ENCODE data around the gene PCNP.
"Not testable (repeated sequence)": the region's sequence is repeated elsewhere in the genome, so short reads cannot be mapped to it uniquely, and the experiment has no call there.

Gene PCNP

GRCh38 chr3:101542957-101543356 is 31.0 kb upstream of the PCNP start:
- H3K36me3 Mint-ChIP-seq (ENCODE audit: low read depth) = no peaks in the 10 kb centered on the region
- no peak overlapping the region for H3K27ac Mint-ChIP-seq
- H3K27me3 Mint-ChIP-seq (ENCODE audit: low read depth) = peaks cover 4% of the 10 kb centered on the region
- no peak for TF ChIP-seq CTCF (IDR thresholded peaks at IDR 0.05; ENCODE audit: unreplicated experiment in 3 of 3)
- no peak overlapping the region for H3K4me3 Mint-ChIP-seq
- H3K4me1 Mint-ChIP-seq = no peaks in the 10 kb centered on the region
- peaks cover 4% of the 10 kb centered on the region for H3K9me3 Mint-ChIP-seq

GRCh38 chr3:101544161-101544850 is 29.7 kb upstream of the PCNP start:
- Mint-ChIP-seq H3K27me3 (ENCODE audit: low read depth) (no peaks in the 10 kb centered on the region), H3K27ac (no peak overlapping the region), H3K4me3 (no peak overlapping the region), H3K36me3 (ENCODE audit: low read depth) (no peaks in the 10 kb centered on the region), H3K4me1 (no peaks in the 10 kb centered on the region), H3K9me3 (peaks cover 4% of the 10 kb centered on the region)
- no peak for TF ChIP-seq CTCF (IDR thresholded peaks at IDR 0.05; ENCODE audit: unreplicated experiment in 3 of 3)

- peaks cover 4% of the 10 kb centered on the region for H3K27me3 Mint-ChIP-seq (ENCODE audit: low read depth)
- H3K9me3 Mint-ChIP-seq = peaks cover 3% of the 10 kb centered on the region
- no peaks in the 10 kb centered on the region for H3K4me1 Mint-ChIP-seq
- H3K27ac Mint-ChIP-seq = no peak overlapping the region
- H3K36me3 Mint-ChIP-seq (ENCODE audit: low read depth) = no peaks in the 10 kb centered on the region
- no peak for TF ChIP-seq CTCF (IDR thresholded peaks at IDR 0.05; ENCODE audit: unreplicated experiment in 3 of 3)
- no peak overlapping the region for H3K4me3 Mint-ChIP-seq
These were observed 25.4 kb upstream of the PCNP start for GRCh38 chr3:101548527-101549105.

- Mint-ChIP-seq H3K27me3 (ENCODE audit: low read depth) (peaks cover 4% of the 10 kb centered on the region), H3K4me3 (no peak overlapping the region), H3K9me3 (peaks cover 3% of the 10 kb centered on the region), H3K36me3 (ENCODE audit: low read depth) (no peaks in the 10 kb centered on the region), H3K27ac (no peak overlapping the region), H3K4me1 (no peaks in the 10 kb centered on the region)
- TF ChIP-seq CTCF (IDR thresholded peaks at IDR 0.05; ENCODE audit: unreplicated experiment in 3 of 3) = no peak
These were observed 24.5 kb upstream of the PCNP start for GRCh38 chr3:101549473-101549872.

GRCh38 chr3:101551359-101552081 is 22.5 kb upstream of the PCNP start:
- not testable (repeated sequence) for H3K4me1 Mint-ChIP-seq; H3K36me3 Mint-ChIP-seq (ENCODE audit: low read depth); H3K27me3 Mint-ChIP-seq (ENCODE audit: low read depth); H3K27ac Mint-ChIP-seq; H3K9me3 Mint-ChIP-seq; H3K4me3 Mint-ChIP-seq

GRCh38 chr3:101553381-101553780 is 20.6 kb upstream of the PCNP start:
- not testable (repeated sequence) for H3K27ac Mint-ChIP-seq; H3K4me3 Mint-ChIP-seq; H3K4me1 Mint-ChIP-seq; H3K36me3 Mint-ChIP-seq (ENCODE audit: low read depth); H3K9me3 Mint-ChIP-seq
- H3K27me3 Mint-ChIP-seq (ENCODE audit: low read depth) = peaks cover 16% of the 10 kb centered on the region
